AG04450 (cell line): ENCODE data around the gene ELMO3. TPM values are rescaled to one million over a fixed set of nuclear protein-coding genes. Genes with fewer than 3 reads are reported as not detected.

Experiments used
- CTCF ChIA-PET: fragments of 300-600, 350-600 bp; formaldehyde crosslinking; extraction: SDS; loops from one replicate; lab custom pipeline; 2022; ENCODE audit warnings: antibody characterized with exemption, inconsistent platforms; lab: Charles Lee
- POLR2A ChIA-PET: fragments of 350-600 bp; formaldehyde crosslinking; extraction: SDS; loops from one replicate; lab custom pipeline; 2021; ENCODE audit warnings: antibody characterized with exemption, inconsistent platforms; lab: Yijun Ruan, JAX
- DNase-seq: peaks from one replicate; pipeline ENCODE4 v3.0.0-alpha.2; 2011; ENCODE audit warnings: low read depth, low spot score
- H3K27ac ChIP-seq: one replicate; pipeline ENCODE4 v1.5.1; 2012; ENCODE audit warnings: low read depth, low read length, control low read depth
- H3K27me3 ChIP-seq: one replicate; pipeline ENCODE4 v1.6.0; 2012; ENCODE audit warnings: low read length; ENCODE audit not compliant: control insufficient read depth, insufficient read depth
- H3K4me3 ChIP-seq: 2 replicates; pipeline ENCODE4 v1.5.1; 2011; ENCODE audit warnings: mild to moderate bottlenecking, low read depth, low read length, control low read depth
- H3K9me3 ChIP-seq: 2 replicates; pipeline ENCODE4 v1.5.1; 2012; ENCODE audit warnings: low read length; ENCODE audit not compliant: control insufficient read depth, insufficient read depth
- polyA plus RNA-seq: library from polyadenylated mRNA; depleted of rRNA; stranded (reverse); fragments of >200 nt; gene quantifications from 2 replicates; pipeline ENCODE4 v1.2.3, GENCODE V29; 2011
- TF ChIP-seq, protein P1 (sequence below): IDR thresholded peaks from 2 replicates; pipeline ENCODE4 v1.5.1; 2011; ENCODE audit warnings: low read depth, low read length, control low read depth, inconsistent platforms

Gene ELMO3
- polyA plus RNA-seq, 1 experiment, result 0.57 TPM

DNA sequence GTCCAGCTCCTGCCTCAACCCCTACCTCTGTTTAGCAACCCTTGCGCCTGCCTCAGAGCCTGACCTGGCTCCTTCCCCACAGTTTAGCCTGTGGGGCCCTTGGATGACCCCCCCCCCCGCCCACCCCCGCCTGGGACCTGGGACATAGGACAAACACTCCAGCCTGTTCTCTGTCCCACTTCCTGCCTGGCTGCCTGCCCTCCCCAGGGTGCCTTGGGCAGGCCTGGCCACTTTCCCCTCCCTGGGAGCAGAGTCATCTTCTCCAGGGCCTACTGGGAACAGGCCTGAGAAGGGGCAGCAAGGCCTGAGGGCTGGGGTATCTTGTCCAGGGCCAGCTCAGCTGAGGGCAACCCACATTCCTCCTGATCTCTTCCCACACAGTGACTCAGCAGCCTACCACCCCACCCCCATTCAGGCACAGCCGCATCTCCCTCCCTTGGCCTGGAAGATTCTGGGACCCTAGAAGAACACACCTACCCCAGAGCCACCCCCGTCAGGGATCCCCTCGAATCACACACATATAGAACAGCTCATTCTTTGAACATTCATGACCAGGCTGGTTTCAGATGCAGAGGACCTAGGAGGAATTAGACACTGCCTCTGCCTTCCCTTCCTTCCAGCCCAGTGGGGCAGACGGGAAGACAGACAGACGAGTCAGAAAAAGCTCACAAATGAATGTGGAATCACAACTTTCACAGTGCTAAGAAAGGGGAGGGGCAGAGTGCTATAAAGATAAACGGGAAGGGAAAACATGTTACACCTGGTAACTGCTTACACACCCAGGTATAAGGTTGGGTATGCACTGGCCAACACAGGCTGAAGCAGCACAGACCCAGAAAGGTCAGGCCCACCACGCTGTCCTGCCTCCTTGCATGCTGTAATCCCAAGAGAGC is 42.3 kb downstream of the ELMO3 start:
- TF ChIP-seq, protein P1, sequence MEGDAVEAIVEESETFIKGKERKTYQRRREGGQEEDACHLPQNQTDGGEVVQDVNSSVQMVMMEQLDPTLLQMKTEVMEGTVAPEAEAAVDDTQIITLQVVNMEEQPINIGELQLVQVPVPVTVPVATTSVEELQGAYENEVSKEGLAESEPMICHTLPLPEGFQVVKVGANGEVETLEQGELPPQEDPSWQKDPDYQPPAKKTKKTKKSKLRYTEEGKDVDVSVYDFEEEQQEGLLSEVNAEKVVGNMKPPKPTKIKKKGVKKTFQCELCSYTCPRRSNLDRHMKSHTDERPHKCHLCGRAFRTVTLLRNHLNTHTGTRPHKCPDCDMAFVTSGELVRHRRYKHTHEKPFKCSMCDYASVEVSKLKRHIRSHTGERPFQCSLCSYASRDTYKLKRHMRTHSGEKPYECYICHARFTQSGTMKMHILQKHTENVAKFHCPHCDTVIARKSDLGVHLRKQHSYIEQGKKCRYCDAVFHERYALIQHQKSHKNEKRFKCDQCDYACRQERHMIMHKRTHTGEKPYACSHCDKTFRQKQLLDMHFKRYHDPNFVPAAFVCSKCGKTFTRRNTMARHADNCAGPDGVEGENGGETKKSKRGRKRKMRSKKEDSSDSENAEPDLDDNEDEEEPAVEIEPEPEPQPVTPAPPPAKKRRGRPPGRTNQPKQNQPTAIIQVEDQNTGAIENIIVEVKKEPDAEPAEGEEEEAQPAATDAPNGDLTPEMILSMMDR, result no peak
- Histone ChIP-seq H3K27me3 (no peaks in the 10 kb centered on the region), H3K27ac (peak overlapping the region; percentile 98), H3K4me3 (no peak overlapping the region), H3K9me3 (peaks cover 4% of the 10 kb centered on the region; the same call in 1 of the 2 replicates)
- ChIA-PET POLR2A (interaction anchor here (0.5 to 2.3 kb wide), 5 partner anchors 9 to 172 kb away, joined by 3 to 10 read pairs (median 3); partner anchors contain the start of gene TMEM208), CTCF (interaction anchor here (0.7 kb wide), 1 partner anchor 56 kb away, joined by 5 read pairs; no protein-coding TSS in a partner anchor)
- peak; percentile 67 for DNase-seq

DNA sequence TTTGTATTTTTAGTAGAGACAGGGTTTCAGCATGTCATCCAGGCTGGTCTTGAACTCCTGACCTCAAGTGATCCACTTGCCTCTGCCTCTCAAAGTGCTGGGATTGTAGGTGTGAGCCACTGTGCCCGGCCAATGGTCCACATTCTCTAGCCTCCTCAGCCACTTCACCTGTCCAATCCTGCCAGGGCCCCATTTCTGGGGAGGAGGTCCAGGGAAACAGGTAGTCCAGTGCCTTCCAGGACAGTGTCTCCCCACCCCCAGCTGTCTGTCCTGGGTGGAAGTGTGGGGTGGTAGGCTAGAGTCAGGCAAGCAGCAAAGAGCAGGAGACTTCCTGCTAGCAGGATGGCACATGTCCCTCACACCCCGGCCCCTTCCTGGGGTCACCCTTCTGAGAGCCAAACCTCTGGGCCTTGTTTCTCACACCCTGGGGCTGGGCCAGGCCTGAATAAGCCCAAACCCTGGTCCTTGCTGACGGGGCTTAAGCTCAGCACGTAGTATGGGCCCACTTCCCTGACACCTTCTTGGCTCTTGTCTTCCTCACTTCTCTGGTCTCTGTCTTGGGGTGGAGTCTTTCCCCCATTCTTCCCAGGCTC is 43.3 kb downstream of the ELMO3 start:
- ChIA-PET CTCF (interaction anchor here (0.6 to 0.7 kb wide), 2 partner anchors 57 to 367 kb away, joined by 5 to 12 read pairs; no protein-coding TSS in a partner anchor), POLR2A (interaction anchor here (0.5 to 2.3 kb wide), 4 partner anchors 10 to 372 kb away, joined by 3 to 10 read pairs (median 3); partner anchors contain the start of gene TMEM208)
- H3K4me3 ChIP-seq, result no peak overlapping the region
- peak overlapping the region; percentile 98 for H3K27ac ChIP-seq
- DNase-seq, result no peak
- no peaks in the 10 kb centered on the region; the same call in 1 of the 2 replicates for H3K9me3 ChIP-seq
- TF ChIP-seq, protein P1, result no peak
- H3K27me3 ChIP-seq, result no peaks in the 10 kb centered on the region

DNA sequence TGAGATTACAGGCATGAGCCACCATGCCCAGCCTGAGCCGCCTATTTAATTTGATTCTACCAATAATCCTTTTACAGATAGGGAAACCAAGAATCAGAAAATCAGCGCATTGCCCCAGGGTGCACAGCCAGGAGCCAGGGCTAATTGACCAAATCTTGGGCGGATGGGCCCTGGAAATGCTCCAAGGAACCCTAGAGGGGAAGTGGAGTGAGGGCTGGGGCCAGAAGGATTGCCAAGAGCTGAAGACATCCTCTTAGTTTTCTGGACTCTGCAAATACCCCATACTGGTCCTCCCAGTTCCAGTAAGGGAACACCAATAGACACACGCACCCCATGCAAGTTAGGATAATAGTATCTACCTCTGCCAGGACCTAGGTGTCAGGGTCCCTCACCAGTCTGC is 44.5 kb downstream of the ELMO3 start:
- POLR2A ChIA-PET, result interaction anchor here (1.6 to 2.3 kb wide), 3 partner anchors 8 to 16 kb away, joined by 7 to 8 read pairs (median 7); partner anchors contain the start of gene TMEM208
- H3K9me3 ChIP-seq, result no peaks in the 10 kb centered on the region; the same call in 1 of the 2 replicates
- H3K4me3 ChIP-seq, result no peak overlapping the region
- TF ChIP-seq, protein P1, result no peak
- H3K27me3 ChIP-seq, result no peaks in the 10 kb centered on the region
- CTCF ChIA-PET, result interaction anchor here (0.8 kb wide), 1 partner anchor 45 kb away, joined by 3 read pairs; the partner anchor contains the start of gene ELMO3
- no peak for DNase-seq
- peak overlapping the region; percentile 12 for H3K27ac ChIP-seq

DNA sequence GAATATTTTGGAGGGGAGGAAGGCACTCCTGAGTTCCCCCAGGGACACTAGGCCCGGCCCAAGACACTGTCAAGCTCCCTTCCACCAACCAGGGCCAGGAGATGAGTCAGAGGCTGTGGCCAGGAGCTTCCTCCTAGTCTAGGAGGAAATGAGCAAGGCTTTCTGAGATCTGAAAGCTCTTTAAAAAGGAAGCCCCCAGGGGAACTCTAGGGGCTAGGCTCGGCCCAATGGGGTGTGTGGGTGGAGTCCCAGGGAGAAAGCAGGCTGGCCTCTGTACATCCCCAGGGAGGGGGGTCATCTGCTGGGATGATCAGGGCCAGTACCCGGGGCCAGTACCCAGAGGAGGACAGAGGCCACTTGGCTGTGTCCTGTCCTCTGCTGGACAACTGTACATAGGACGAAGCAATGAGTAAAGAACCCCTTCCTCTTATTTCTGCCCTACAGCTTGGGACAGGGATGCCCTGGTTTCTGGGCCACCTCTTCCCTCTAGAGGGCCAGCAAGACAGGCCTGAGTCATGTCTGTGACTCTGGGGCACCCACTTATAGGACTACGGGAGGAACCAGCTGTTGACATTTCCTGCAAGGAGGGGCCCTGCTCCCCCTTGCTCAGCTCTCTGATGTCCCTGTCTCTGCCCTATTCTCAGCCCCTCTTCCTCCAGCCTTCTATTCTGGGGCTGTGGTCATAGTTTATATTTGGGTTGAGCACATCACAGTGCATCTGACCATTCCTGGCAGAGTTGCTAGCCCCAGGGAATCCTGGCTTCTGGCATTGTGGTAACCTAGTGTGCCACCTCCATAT is 45.7 kb downstream of the ELMO3 start:
- H3K9me3 ChIP-seq, result no peaks in the 10 kb centered on the region; the same call in 1 of the 2 replicates
- ChIA-PET CTCF (interaction anchor here (0.5 to 0.6 kb wide), 2 partner anchors 226 to 254 kb away, joined by 3 to 7 read pairs; no protein-coding TSS in a partner anchor), POLR2A (interaction anchor here (0.6 to 2.3 kb wide), 6 partner anchors 9 to 37 kb away, joined by 3 to 8 read pairs (median 6); partner anchors contain the start of gene TMEM208)
- peak overlapping the region; percentile 90 for H3K27ac ChIP-seq
- no peak for DNase-seq
- H3K27me3 ChIP-seq, result no peaks in the 10 kb centered on the region
- peak overlapping the region; percentile 86 for H3K4me3 ChIP-seq
- TF ChIP-seq, protein P1, result no peak
